ENCODE data around the gene TNRC6C. TPM values are rescaled to one million over a fixed set of nuclear protein-coding genes. Genes with fewer than 3 reads are reported as not detected.
A peak's percentile ranks its signal among the peaks of the same experiment; 100 is the strongest.

Gene TNRC6C
- total and polyA plus RNA-seq, 2 of the 13 experiments (the other 11 are each of a cell fraction or from before 2014, with no cell fraction given): 0.66 to 4.9 TPM

GRCh38 chr17:78127239-78127887 is 168.9 kb downstream of the TNRC6C start (continued):
- TF ChIP-seq TAF15 (IDR thresholded peaks at IDR 0.05; ENCODE audit: low read depth, low read length, poor library complexity, severe bottlenecking) (peak; percentile 90), ZNF788 (CRISPR knock-in tag; IDR thresholded peaks at IDR 0.05; ENCODE audit: borderline replicate concordance) (no peak), ZNF615 (CRISPR knock-in tag; IDR thresholded peaks at IDR 0.05; ENCODE audit: borderline replicate concordance) (no peak; the same call in 1 of the 2 replicates), GATAD2A (CRISPR knock-in tag; IDR thresholded peaks at IDR 0.05) (peak; percentile 61), GPBP1L1 (CRISPR knock-in tag; IDR thresholded peaks at IDR 0.05) (no peak), TGIF2 (CRISPR knock-in tag; IDR thresholded peaks at IDR 0.05) (peak; percentile 36; the same call in 1 of the 2 replicates), SMC3 (IDR thresholded peaks at IDR 0.05; ENCODE audit: low read length) (no peak), RFX1 (IDR thresholded peaks at IDR 0.05) (no peak), LCORL (IDR thresholded peaks at IDR 0.05) (no peak), LCORL (CRISPR knock-in tag; IDR thresholded peaks at IDR 0.05) (peak; percentile 92), ZNF550 (CRISPR knock-in tag; IDR thresholded peaks at IDR 0.05; ENCODE audit: borderline replicate concordance) (0 out of 2 replicates have a peak, but pooled peaks have one; percentile 14), GPN1 (CRISPR knock-in tag; IDR thresholded peaks at IDR 0.05; ENCODE audit: borderline replicate concordance) (no peak), NR2F2 (IDR thresholded peaks at IDR 0.05; ENCODE audit: borderline replicate concordance, low read depth) (peak; percentile 74), ZNF318 (CRISPR knock-in tag; IDR thresholded peaks at IDR 0.05) (peak; percentile 39; the same call in 1 of the 2 replicates), GABPB1 (CRISPR knock-in tag; IDR thresholded peaks at IDR 0.05) (peak; percentile 90), RFXANK (CRISPR knock-in tag; IDR thresholded peaks at IDR 0.05) (peak; percentile 23; the same call in 1 of the 2 replicates), NR1H2 (CRISPR knock-in tag; IDR thresholded peaks at IDR 0.05; ENCODE audit: borderline replicate concordance, low read depth) (no peak)
- TF ChIP-seq, protein P1, sequence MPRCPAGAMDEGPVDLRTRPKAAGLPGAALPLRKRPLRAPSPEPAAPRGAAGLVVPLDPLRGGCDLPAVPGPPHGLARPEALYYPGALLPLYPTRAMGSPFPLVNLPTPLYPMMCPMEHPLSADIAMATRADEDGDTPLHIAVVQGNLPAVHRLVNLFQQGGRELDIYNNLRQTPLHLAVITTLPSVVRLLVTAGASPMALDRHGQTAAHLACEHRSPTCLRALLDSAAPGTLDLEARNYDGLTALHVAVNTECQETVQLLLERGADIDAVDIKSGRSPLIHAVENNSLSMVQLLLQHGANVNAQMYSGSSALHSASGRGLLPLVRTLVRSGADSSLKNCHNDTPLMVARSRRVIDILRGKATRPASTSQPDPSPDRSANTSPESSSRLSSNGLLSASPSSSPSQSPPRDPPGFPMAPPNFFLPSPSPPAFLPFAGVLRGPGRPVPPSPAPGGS (CRISPR knock-in tag; IDR thresholded peaks at IDR 0.05): no peak; the same call in 1 of the 2 replicates
- TF ChIP-seq, protein P2, sequence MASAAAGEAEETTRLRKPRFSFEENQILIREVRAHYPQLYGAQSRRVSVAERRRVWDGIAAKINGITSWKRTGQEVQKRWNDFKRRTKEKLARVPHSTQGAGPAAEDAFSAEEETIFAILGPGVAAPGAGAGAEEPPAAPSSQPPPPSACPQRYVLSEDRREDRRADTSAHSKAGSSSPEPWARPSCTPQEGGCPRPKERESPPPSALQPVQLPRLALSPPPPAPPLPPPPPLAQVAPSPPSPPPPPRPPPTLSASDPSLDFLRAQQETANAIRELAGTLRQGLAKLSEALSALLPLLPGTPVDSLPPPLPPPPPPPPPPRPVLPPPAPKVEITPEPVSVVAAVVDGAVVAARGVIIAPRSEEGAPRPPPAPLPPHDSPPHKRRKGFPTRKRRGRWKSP (CRISPR knock-in tag; IDR thresholded peaks at IDR 0.05): peak; percentile 11; the same call in 1 of the 2 replicates
